Esophagus squamous epithelium (tissue), 4 donors: ENCODE results near the gene MPP4. TPM values are rescaled to one million over a fixed set of nuclear protein-coding genes. Genes with fewer than 3 reads are reported as not detected.

Experiments used
- small RNA-seq, 4 donors: library from RNA; depleted of rRNA; stranded (forward); fragments of <200 nt; gene quantifications; one replicate each; pipeline ENCODE3, GENCODE V24; 2016
- total RNA-seq, 4 donors: library from RNA; depleted of rRNA; stranded (reverse); fragments of >200 nt; gene quantifications; one replicate each; pipeline ENCODE4 v1.1.0, GENCODE V29; 2016

The MPP4 gene
- total RNA-seq, 4 donors from 2014 or later = 0.19 TPM; not detected in 3

Small RNAs within 50 kb of the gene (small RNA-seq; reads per million reads assigned to genes)
- gene RNU6-651P = 0 reads per million in 4 donors

Other genes starting within 250 kb of the MPP4 start
- 10 to 100 TPM in 2 of 4 donors, 1 to 10 TPM in 2; 7.9 to 32.8 (median 13.7) TPM for gene TRAK2, start 247.2 kb downstream of the MPP4 start, total RNA-seq
- 10 to 100 TPM in 3 of 4 donors, 1 to 10 TPM in 1; 4.8 to 18.2 (median 14.6) TPM for gene STRADB, start 246.9 kb downstream of the MPP4 start, total RNA-seq
- 10 to 100 TPM; 12.8 to 43.3 (median 26.8) TPM for gene TMEM237, start 55.1 kb downstream of the MPP4 start, total RNA-seq
- gene ALS2, start 82.3 kb upstream of the MPP4 start, total RNA-seq = 10 to 100 TPM in 1 of 4 donors, 1 to 10 TPM in 3; 7.0 to 15.1 (median 8.5) TPM
- gene CDK15, start 107.9 kb upstream of the MPP4 start, total RNA-seq = 1 to 10 TPM in 1 of 4 donors, under 1 TPM in 1, not detected in 2; 0.23 to 6.1 TPM